ENCODE measurements around the gene FCGBP.
"Not testable (repeated sequence)": the region's sequence is repeated elsewhere in the genome, so short reads cannot be mapped to it uniquely, and the experiment has no call there.

FCGBP gene

GRCh38 chr19:39890755-39891551 lies 43.5 kb downstream of the FCGBP start:
- DNase-seq (ENCODE audit: low read depth): no peak

- not testable (repeated sequence) for DNase-seq (ENCODE audit: low read depth)
Measured at GRCh38 chr19:39889872-39890754, 44.3 kb downstream of the FCGBP start.

- DNase-seq (ENCODE audit: low read depth): not testable (repeated sequence)
Measured at GRCh38 chr19:39887456-39887951, 46.9 kb downstream of the FCGBP start.

- not testable (repeated sequence) for DNase-seq (ENCODE audit: low read depth)
Measured at GRCh38 chr19:39885821-39886554, 48.4 kb downstream of the FCGBP start.

GRCh38 chr19:39884721-39885120 lies 49.7 kb downstream of the FCGBP start:
- not testable (repeated sequence) for DNase-seq (ENCODE audit: low read depth)
